Transverse colon (tissue), 4 donors: ENCODE results near the gene BMPR1B. TPM values are rescaled to one million over a fixed set of nuclear protein-coding genes. Genes with fewer than 3 reads are reported as not detected.

Experiments
- DNase-seq: peaks from one replicate; pipeline ENCODE4 v3.0.0-alpha.2; 2019
- H3K27ac ChIP-seq, 4 donors: fragments of 200-600 bp; sonication (generic); 2 replicates each; pipeline ENCODE4 v1.5.1; 2016 to 2018; ENCODE audit warnings: inconsistent platforms in 4 of 4
- H3K27me3 ChIP-seq: fragments of 200-600 bp; sonication (generic); 2 replicates; pipeline ENCODE4 v1.5.1; 2017; ENCODE audit warnings: inconsistent platforms
- H3K36me3 ChIP-seq, 4 donors: fragments of 200-600 bp; sonication (generic); 2 replicates each; pipeline ENCODE4 v1.5.1; 2017 to 2019; ENCODE audit warnings: inconsistent platforms in 4 of 4
- H3K4me1 ChIP-seq, 4 donors: fragments of 200-600 bp; sonication (generic); 2 replicates each; pipeline ENCODE4 v1.5.1; 2017 to 2020; ENCODE audit warnings: inconsistent platforms in 4 of 4
- H3K4me3 ChIP-seq, 4 donors: fragments of 200-600 bp; sonication (generic); 1 replicate in 1 of 4; 2 replicates in 3 of 4; pipeline versions ENCODE4 v1.5.1 to v1.6.1; 2017 to 2019; ENCODE audit warnings: inconsistent platforms in 4 of 4
- H3K9me3 ChIP-seq, 2 donors: fragments of 200-600 bp; sonication (generic); 2 replicates each; pipeline ENCODE4 v1.5.1; 2017 to 2019; ENCODE audit warnings: inconsistent platforms in 2 of 2
- EP300 ChIP-seq: sonication (generic); formaldehyde crosslinking; IDR thresholded peaks from one replicate; pipeline ENCODE4 v1.6.1; 2017; ENCODE audit warnings: antibody characterized with exemption, low read depth
- POLR2A ChIP-seq: fragments of 450-650 bp; IDR thresholded peaks from one replicate; pipeline ENCODE4 v1.6.1; 2016; ENCODE audit warnings: antibody characterized with exemption, mild to moderate bottlenecking, moderate library complexity
- POLR2AphosphoS5 ChIP-seq, 3 donors: sonication (generic); formaldehyde crosslinking; IDR thresholded peaks; one replicate each; pipeline ENCODE4 v1.6.1; 2016; ENCODE audit warnings: antibody characterized with exemption in 3 of 3
- WGBS, 2 donors: methylation state at CpG; one replicate each; pipeline ENCODE4 v1.1.5; 2018; ENCODE audit warnings: low coverage in 1 of 2; 5-methylcytosine and 5-hydroxymethylcytosine counted together
- in situ Hi-C, 4 donors: fragments of 200-750 bp; cut with MboI; loops; one replicate each; pipeline versions ENCODE4 v1.15.0 to v1.15.1; 2017; ENCODE audit warnings: low sequenced_read_pairs in 3 of 4, low pct_ligation_motif_present in 1 of 4, low pct_unique_long_range_greater_than_20kb in 1 of 4
- intact Hi-C: fragments of 100-400 bp; cut with DNase I; formaldehyde crosslinking; loops from one replicate; pipeline ENCODE4 v1.15.1; 2023; ENCODE audit warnings: low total_unique reads
- total RNA-seq, 4 donors: library from RNA; depleted of rRNA; stranded (reverse); fragments of >200 nt; gene quantifications; one replicate each; pipeline ENCODE4 v1.1.0, GENCODE V29; 2016
- TF ChIP-seq, protein P1 (sequence below), 5 experiments: fragments of 200-600 bp in 3 of 5; fragments of 450-650 bp in 2 of 5; sonication (generic) in 3 of 5; IDR thresholded peaks; 1 replicate in 2 of 5; 2 replicates in 3 of 5; pipeline ENCODE4 v1.5.1; 2016 to 2017; ENCODE audit warnings: antibody characterized with exemption in 5 of 5, inconsistent platforms in 3 of 5, mild to moderate bottlenecking in 2 of 5, moderate library complexity in 1 of 5

Gene BMPR1B
- total RNA-seq, 4 donors from 2014 or later, result 0.64 to 3.2 (median 0.68) TPM; not detected in 1

DNA sequence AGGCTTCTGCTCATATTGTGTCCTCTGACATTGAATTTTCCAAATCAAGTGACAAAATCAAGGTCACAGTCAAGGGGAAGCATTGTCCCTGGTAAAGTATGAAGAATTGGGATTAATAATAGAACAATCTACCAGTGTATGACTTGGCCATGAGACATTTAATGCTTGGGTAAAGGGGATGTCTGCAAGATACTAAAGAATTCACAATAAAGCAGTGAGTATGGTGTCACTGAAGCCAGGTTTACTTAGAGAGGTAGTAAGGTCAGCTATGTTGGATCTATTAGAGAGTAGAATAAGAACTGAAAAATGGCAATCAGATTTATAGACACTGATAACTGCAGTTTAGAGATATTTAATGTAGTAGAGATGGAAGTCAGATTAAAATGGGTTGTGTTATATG lies 349.2 kb downstream of the BMPR1B start:
- TF ChIP-seq POLR2AphosphoS5 (IDR thresholded peaks at IDR 0.05) (no peak), POLR2A (no peak), EP300 (no peak)
- TF ChIP-seq, protein P1, sequence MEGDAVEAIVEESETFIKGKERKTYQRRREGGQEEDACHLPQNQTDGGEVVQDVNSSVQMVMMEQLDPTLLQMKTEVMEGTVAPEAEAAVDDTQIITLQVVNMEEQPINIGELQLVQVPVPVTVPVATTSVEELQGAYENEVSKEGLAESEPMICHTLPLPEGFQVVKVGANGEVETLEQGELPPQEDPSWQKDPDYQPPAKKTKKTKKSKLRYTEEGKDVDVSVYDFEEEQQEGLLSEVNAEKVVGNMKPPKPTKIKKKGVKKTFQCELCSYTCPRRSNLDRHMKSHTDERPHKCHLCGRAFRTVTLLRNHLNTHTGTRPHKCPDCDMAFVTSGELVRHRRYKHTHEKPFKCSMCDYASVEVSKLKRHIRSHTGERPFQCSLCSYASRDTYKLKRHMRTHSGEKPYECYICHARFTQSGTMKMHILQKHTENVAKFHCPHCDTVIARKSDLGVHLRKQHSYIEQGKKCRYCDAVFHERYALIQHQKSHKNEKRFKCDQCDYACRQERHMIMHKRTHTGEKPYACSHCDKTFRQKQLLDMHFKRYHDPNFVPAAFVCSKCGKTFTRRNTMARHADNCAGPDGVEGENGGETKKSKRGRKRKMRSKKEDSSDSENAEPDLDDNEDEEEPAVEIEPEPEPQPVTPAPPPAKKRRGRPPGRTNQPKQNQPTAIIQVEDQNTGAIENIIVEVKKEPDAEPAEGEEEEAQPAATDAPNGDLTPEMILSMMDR (IDR thresholded peaks at IDR 0.05), result no peak
- DNase-seq, result no peak
- H3K36me3 ChIP-seq, result no peaks in the 10 kb centered on the region
- peaks cover 0 to 9% (median 4%) of the 10 kb centered on the region in 4 donors for H3K4me1 ChIP-seq
- H3K27me3 ChIP-seq, result no peaks in the 10 kb centered on the region
- intact Hi-C loops, result no loop called here
- no peaks in the 10 kb centered on the region for H3K9me3 ChIP-seq
- in situ Hi-C loops, result loop anchor here (25.0 kb wide), 2 partner anchors 470 to 495 kb away; no protein-coding TSS in a partner anchor
- H3K4me3 ChIP-seq, result no peak overlapping the region
- H3K27ac ChIP-seq, result no peak overlapping the region

- H3K9me3 ChIP-seq, result no peaks in the 10 kb centered on the region
- no peaks in the 10 kb centered on the region for H3K36me3 ChIP-seq
- peaks cover 0 to 9% (median 2%) of the 10 kb centered on the region in 4 donors for H3K4me1 ChIP-seq
- no peaks in the 10 kb centered on the region for H3K27me3 ChIP-seq
- no peak overlapping the region for H3K4me3 ChIP-seq
- intact Hi-C loops (no loop called here), in situ Hi-C loops (loop anchor here (25.0 kb wide), 2 partner anchors 470 to 495 kb away; no protein-coding TSS in a partner anchor)
- 53 to 55% methylated on average over 4 of the region's 4 CpGs for WGBS, 2 donors
- H3K27ac ChIP-seq, result no peak overlapping the region
- no peak for DNase-seq
- no peak for TF ChIP-seq POLR2AphosphoS5 (IDR thresholded peaks at IDR 0.05)
- TF ChIP-seq EP300, result no peak
- TF ChIP-seq POLR2A, result no peak
- TF ChIP-seq, protein P1 (IDR thresholded peaks at IDR 0.05), result no peak
Observed at GRCh38 chr4:95107635-95108034, 349.9 kb downstream of the BMPR1B start.

GRCh38 chr4:95108883-95109421 lies 351.2 kb downstream of the BMPR1B start:
- no peak overlapping the region for H3K4me3 ChIP-seq
- intact Hi-C loops, result no loop called here
- 56 to 68% methylated on average over 1 of the region's 1 CpG for WGBS, 2 donors
- DNase-seq, result no peak
- H3K36me3 ChIP-seq, result no peaks in the 10 kb centered on the region
- TF ChIP-seq POLR2A (no peak), POLR2AphosphoS5 (IDR thresholded peaks at IDR 0.05) (no peak), EP300 (no peak)
- TF ChIP-seq, protein P1 (IDR thresholded peaks at IDR 0.05), result no peak
- no peaks in the 10 kb centered on the region for H3K9me3 ChIP-seq
- peaks cover 0 to 9% (median 1%) of the 10 kb centered on the region in 4 donors for H3K4me1 ChIP-seq
- no peak overlapping the region for H3K27ac ChIP-seq
- no peaks in the 10 kb centered on the region for H3K27me3 ChIP-seq
- in situ Hi-C loops, result loop anchor here (25.0 kb wide), 2 partner anchors 472 to 497 kb away; no protein-coding TSS in a partner anchor

DNA sequence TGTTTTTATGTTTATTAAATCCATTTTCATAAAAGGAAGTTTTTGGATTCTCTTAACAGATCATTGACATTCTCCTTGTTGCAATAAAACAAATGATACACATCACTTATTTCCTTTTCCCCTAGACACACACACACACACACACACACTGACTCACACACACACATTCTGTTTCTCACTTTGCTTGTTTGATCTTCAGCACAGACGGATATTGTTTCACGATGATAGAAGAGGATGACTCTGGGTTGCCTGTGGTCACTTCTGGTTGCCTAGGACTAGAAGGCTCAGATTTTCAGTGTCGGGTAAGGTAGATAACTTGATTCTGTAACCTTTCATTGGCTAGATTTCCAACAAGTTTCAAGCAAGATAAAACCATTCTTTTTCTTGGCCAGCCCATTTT lies 356.8 kb downstream of the BMPR1B start:
- H3K4me3 ChIP-seq, result no peak overlapping the region
- in situ Hi-C loops (loop anchor here (25.0 kb wide), 2 partner anchors 477 to 502 kb away; no protein-coding TSS in a partner anchor), intact Hi-C loops (no loop called here)
- 65 to 85% methylated on average over 2 to 3 of the region's 3 CpGs for WGBS, 2 donors
- no peak for TF ChIP-seq EP300
- TF ChIP-seq POLR2A, result no peak
- TF ChIP-seq, protein P1 (IDR thresholded peaks at IDR 0.05), result no peak
- TF ChIP-seq POLR2AphosphoS5 (IDR thresholded peaks at IDR 0.05), result no peak
- no peak for DNase-seq
- H3K9me3 ChIP-seq, result no peaks in the 10 kb centered on the region
- no peak overlapping the region for H3K27ac ChIP-seq
- no peaks in the 10 kb centered on the region for H3K27me3 ChIP-seq
- H3K4me1 ChIP-seq, result no peaks in the 10 kb centered on the region
- H3K36me3 ChIP-seq, result no peaks in the 10 kb centered on the region
